ENCODE results near the gene EXTL2.
"Not testable (repeated sequence)": the region's sequence is repeated elsewhere in the genome, so short reads cannot be mapped to it uniquely, and the experiment has no call there.

- not testable (repeated sequence) for TF ChIP-seq EP300 (IDR thresholded peaks at IDR 0.05; ENCODE audit: low read length); ELF1 (tag; IDR thresholded peaks at IDR 0.05); JUND (IDR thresholded peaks at IDR 0.05; ENCODE audit: borderline replicate concordance, low read depth, low read length); JUND (tag; IDR thresholded peaks at IDR 0.05; ENCODE audit: borderline replicate concordance, low read depth, low read length); ZNF644 (tag; IDR thresholded peaks at IDR 0.05; ENCODE audit: low read depth); MAZ (CRISPR knock-in tag; conservative IDR thresholded peaks at IDR 0.05 in 1 of 2, IDR thresholded peaks at IDR 0.05 in 1 of 2); STAT6 (CRISPR knock-in tag; IDR thresholded peaks at IDR 0.05)
These were observed 51.5 kb downstream of the EXTL2 start for GRCh38 chr1:100843160-100843559.
